GM19324 (cell line): ENCODE measurements around the gene SLC2A4.
A peak's percentile ranks its signal among the peaks of the same experiment; 100 is the strongest.
"Not testable (repeated sequence)": the region's sequence is repeated elsewhere in the genome, so short reads cannot be mapped to it uniquely, and the experiment has no call there.

Source experiments
- ATAC-seq: cut with Tn5 transposase; IDR thresholded peaks from one replicate; pipeline ENCODE4 v1.9.1; 2021; ENCODE audit warnings: mild to moderate bottlenecking, moderate library complexity; ENCODE audit not compliant: unreplicated experiment, low FRiP score

SLC2A4 gene

DNA sequence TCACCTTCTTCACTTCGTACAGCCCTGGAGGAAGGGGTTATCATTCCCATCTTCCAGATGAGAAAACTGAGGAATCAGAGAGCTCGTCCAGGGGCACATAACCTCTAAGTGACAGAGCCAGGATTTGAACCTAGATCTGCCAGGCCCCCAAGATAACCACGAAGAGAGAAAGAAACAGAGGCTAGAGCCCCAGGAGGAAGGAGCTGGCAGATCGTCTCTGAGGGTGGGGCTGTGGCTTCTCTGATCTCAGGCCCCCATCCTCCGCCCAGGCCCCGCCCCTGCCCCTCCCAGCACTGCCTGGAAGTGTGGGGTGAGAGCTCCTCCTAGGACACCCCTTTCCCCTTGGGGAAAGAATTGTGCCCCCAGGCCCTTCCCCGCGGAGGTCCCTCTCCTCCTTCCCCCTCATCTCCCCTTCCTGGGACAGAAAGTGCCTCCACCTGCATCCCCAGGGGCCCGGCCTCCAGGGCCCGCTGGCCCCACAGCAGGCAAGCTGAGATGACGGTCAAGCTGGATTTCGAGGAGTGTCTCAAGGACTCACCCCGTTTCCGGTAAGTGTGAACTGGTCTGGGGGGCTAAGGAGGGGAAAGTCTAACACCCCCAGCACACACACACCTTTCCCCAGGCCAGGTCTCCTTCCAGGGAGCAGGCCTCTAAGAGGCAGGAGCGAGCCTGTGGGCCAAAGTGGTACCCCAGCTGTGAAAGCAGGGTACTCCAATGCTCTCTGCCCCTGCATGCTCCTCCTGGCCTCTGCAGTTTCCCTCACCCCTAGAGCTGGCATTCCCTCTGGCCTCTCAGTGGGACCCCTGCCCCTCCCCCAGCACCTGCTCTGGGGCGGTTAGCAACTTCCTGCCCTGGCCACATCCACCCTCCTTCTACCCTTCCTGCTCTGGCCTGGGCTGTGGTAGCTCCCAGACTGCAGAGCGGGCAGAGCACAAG lies 55.0 kb downstream of the SLC2A4 start, which contains the start of gene ACAP1:
Gene ACAP1, plus strand, starts transcription at position 290 of the 936 bp plus-strand sequence. Its CDS starts 206 bp downstream, at position 496.
- peak; percentile 75 for ATAC-seq

DNA sequence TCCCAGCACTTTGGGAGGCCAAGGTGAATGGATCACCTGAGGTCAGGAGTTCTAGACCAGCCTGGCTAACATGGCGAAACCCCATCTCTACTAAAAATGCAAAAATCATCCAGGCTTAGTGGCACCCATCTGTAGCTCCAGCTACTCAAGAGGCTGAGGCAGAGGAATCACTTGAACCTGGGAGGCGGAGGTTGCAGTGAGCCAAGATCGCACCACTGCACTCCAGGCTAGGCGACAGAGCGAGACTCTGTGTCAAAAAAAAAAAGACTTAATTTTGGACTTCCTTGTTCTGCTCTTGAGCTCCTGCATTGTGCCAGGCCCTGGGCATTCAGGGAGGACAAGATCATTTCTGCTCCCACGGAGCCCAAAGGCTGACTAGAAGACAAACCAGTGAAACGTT lies 56.1 kb downstream of the SLC2A4 start:
- not testable (repeated sequence) for ATAC-seq
